IPS-15b (cell line): ENCODE measurements around the gene IFT57.

ENCODE experiments used
- H3K27me3 ChIP-seq: one replicate; pipeline ENCODE4 v1.6.1; 2013; ENCODE audit warnings: low read length; ENCODE audit not compliant: control insufficient read depth, insufficient read depth
- H3K36me3 ChIP-seq: one replicate; pipeline ENCODE4 v1.6.1; 2013; ENCODE audit warnings: low read length; ENCODE audit not compliant: control insufficient read depth, insufficient read depth
- H3K4me1 ChIP-seq: one replicate; pipeline ENCODE4 v1.6.1; 2013; ENCODE audit warnings: mild to moderate bottlenecking, low read length; ENCODE audit not compliant: control insufficient read depth, insufficient read depth
- H3K4me3 ChIP-seq: one replicate; pipeline ENCODE4 v1.5.1; 2013; ENCODE audit warnings: low read depth, low read length
- H3K9ac ChIP-seq: one replicate; pipeline ENCODE4 v1.6.1; 2013; ENCODE audit warnings: low read depth, mild to moderate bottlenecking, low read length
- H3K9me3 ChIP-seq: one replicate; pipeline ENCODE4 v1.6.1; 2013; ENCODE audit warnings: mild to moderate bottlenecking, low read length; ENCODE audit not compliant: control insufficient read depth, insufficient read depth

Gene IFT57

DNA sequence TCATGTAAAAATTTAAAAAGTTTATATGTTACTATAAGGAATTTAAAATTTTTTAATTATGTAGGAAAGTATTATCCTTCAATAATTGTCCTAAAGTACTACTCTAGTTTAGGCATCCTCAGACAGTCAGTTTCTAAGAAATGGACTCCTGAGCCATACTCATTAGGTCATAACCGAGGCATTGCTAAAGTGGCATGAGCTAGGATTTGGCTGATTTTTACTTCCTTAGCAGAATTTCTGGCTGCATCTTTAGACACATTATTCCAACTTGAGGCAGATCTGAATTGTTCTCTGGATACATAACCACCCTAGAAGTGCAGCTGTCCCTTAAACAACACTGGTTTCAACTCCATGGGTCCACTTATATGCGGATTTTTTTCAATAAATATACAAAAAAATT lies 38.3 kb downstream of the IFT57 start:
- no peaks in the 10 kb centered on the region for H3K36me3 ChIP-seq
- no peaks in the 10 kb centered on the region for H3K9me3 ChIP-seq
- no peaks in the 10 kb centered on the region for H3K4me1 ChIP-seq
- no peak overlapping the region for H3K4me3 ChIP-seq
- H3K9ac ChIP-seq: no peak overlapping the region
- no peaks in the 10 kb centered on the region for H3K27me3 ChIP-seq

DNA sequence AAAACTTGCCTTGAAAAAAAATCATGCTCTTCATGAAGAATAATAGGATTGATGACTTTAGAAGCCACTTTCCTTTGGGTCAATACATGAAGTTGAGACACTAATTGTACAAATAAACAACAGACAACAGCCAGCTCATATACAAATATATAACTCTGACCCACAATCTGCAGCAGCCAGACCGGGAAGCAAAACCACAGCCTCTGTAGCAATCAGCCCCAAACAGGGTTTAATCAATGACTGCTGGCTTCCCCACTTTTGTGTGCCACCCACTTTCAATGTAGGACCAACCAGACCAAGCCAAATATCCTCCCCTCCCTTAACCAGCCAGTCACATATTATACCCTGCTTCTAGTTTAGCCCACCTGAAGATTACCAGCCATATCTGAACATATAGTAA lies 39.0 kb downstream of the IFT57 start:
- no peak overlapping the region for H3K4me3 ChIP-seq
- no peaks in the 10 kb centered on the region for H3K9me3 ChIP-seq
- no peaks in the 10 kb centered on the region for H3K36me3 ChIP-seq
- no peak overlapping the region for H3K9ac ChIP-seq
- no peaks in the 10 kb centered on the region for H3K4me1 ChIP-seq
- H3K27me3 ChIP-seq: no peaks in the 10 kb centered on the region

DNA sequence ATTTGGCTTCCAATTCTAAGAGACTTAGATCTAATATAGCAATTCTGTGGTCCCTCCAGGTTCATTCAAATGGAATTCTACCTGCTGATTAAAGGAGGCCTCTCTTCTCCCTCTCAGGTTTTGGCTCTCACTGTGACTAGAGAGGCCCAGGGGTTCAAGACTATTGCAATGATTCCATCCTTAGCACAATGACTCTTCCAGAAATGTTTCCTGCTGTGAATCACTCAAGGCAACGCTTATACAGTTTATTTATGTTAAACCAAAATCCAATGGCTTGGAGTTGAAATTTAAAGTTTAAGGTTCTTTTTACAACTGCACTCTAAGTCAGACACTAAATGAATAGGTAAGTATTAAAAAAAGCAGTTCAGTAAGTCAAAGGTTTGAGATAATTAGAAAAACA lies 39.9 kb downstream of the IFT57 start:
- Histone ChIP-seq H3K9me3 (no peaks in the 10 kb centered on the region), H3K36me3 (no peaks in the 10 kb centered on the region), H3K27me3 (no peaks in the 10 kb centered on the region), H3K4me3 (no peak overlapping the region), H3K4me1 (no peaks in the 10 kb centered on the region), H3K9ac (no peak overlapping the region)

DNA sequence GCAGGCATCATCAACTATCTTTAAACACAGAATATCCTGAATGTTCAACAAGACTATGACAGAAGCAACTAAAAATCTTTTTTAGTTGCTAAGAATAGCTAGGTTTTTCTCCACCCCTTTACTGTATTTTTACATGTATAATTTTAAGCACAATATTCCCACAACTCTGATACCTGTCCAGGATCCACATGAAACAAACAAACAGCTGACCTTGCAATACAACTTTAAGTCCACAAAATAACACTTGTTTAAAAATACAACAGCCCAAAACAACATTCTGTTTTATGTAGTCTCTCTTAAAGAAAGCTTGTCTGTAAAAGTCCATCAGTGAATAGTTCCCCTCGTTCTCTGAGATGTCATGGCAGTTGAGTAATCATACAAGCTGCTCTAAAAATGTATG lies 41.1 kb downstream of the IFT57 start:
- H3K4me1 ChIP-seq: no peaks in the 10 kb centered on the region
- no peaks in the 10 kb centered on the region for H3K36me3 ChIP-seq
- H3K9ac ChIP-seq: no peak overlapping the region
- no peaks in the 10 kb centered on the region for H3K27me3 ChIP-seq
- H3K4me3 ChIP-seq: no peak overlapping the region
- no peaks in the 10 kb centered on the region for H3K9me3 ChIP-seq

DNA sequence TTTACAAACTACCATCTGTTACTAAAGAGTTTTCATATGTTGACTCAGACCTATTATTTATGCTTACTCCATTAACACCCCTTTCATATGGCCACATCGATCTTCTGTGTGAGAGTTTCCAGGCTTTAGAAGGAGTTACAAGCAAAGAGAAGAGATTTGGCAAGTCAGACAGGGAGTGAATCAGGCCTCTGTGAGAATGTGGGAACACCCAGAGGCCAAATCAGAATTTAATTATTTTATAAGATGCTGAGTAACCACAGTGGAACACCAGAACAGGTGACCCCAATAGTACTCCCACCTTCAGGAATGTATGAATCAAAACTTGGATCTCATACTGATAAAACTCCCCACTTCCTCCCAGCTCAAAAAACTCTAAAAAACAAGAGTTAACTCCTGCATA lies 42.0 kb downstream of the IFT57 start:
- no peaks in the 10 kb centered on the region for H3K9me3 ChIP-seq
- H3K27me3 ChIP-seq: no peaks in the 10 kb centered on the region
- H3K4me3 ChIP-seq: no peak overlapping the region
- no peaks in the 10 kb centered on the region for H3K36me3 ChIP-seq
- no peak overlapping the region for H3K9ac ChIP-seq
- H3K4me1 ChIP-seq: peaks cover 7% of the 10 kb centered on the region

DNA sequence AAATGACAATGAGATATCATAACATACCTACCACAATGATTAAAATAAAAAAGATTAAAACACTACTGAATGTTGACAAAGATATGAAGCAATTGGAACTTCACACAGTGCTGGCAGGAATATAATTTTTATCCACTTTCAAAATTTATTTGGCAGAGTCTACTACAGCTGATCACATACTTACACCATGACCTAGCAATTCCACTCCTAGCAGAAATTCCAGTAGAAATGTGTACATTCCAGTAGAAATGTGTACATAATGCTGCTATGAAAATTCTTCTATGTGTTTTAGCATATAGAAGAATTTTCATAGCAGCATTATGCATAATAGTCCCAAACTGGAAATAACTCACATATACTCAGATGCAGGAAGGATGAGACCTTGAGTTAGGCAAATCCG lies 43.5 kb downstream of the IFT57 start:
- Histone ChIP-seq H3K9ac (no peak overlapping the region), H3K36me3 (no peaks in the 10 kb centered on the region), H3K4me1 (peaks cover 7% of the 10 kb centered on the region), H3K9me3 (no peaks in the 10 kb centered on the region), H3K27me3 (no peaks in the 10 kb centered on the region), H3K4me3 (no peak overlapping the region)

DNA sequence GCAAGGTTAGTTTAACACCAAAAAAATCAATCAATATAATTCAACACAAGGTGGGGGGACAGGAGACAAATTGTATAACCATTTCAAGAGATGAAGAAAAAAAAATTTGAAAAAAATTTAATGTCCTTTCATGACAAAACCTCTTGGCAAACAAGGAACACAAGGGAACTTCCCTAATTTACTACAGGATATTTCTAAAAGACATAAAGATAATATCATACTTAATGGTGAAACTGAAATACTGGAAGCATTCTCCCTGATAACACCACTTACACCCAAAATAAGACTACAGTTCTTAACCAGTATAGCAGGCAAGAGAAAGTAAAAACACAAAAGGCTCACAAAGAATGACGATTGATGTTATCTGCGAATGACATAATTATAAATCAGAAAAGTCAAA lies 44.7 kb downstream of the IFT57 start:
- Histone ChIP-seq H3K4me3 (no peak overlapping the region), H3K9me3 (no peaks in the 10 kb centered on the region), H3K4me1 (peaks cover 7% of the 10 kb centered on the region), H3K9ac (no peak overlapping the region), H3K36me3 (no peaks in the 10 kb centered on the region), H3K27me3 (no peaks in the 10 kb centered on the region)

DNA sequence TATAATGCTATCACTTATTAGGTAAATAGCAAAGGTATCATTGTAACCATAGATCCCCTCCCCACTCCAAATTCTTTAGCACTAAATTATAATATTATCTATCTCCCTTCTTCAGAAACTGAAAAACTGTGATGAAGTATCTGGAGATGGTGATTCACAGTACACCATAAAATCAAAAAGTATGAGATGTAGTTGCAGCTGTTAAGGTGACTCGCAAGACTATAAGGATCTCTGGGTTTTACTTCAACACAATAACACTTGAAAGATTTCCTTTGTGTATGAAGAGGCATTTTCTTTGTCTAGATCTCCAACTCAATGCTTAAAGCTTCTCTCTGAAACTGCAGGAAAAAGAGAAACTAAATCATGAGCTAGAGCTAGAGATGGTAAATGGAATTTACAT lies 46.9 kb downstream of the IFT57 start:
- Histone ChIP-seq H3K27me3 (no peaks in the 10 kb centered on the region), H3K4me1 (peaks cover 7% of the 10 kb centered on the region), H3K9ac (no peak overlapping the region), H3K4me3 (no peak overlapping the region), H3K36me3 (no peaks in the 10 kb centered on the region), H3K9me3 (no peaks in the 10 kb centered on the region)

DNA sequence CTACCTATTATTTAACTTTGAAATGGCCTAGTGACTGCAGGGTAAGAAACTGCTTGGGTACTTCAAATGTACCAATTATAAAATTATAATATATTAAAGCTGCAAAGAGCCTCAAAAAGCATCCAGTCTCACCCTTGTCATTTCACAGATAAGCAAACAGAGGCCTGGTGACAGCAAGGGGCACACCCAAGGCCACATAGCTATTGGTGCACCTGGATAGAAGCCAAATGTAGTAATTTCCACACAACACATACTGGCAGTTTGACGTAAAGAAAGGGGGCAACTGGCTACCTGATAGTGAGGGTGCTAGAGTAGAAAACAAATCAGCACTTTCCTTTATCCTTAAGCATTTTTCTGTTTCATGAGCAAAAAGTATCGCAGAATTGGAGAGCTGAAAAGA lies 51.1 kb downstream of the IFT57 start:
- Histone ChIP-seq H3K27me3 (no peaks in the 10 kb centered on the region), H3K9me3 (no peaks in the 10 kb centered on the region), H3K4me3 (no peak overlapping the region), H3K36me3 (no peaks in the 10 kb centered on the region), H3K4me1 (peaks cover 7% of the 10 kb centered on the region), H3K9ac (no peak overlapping the region)

DNA sequence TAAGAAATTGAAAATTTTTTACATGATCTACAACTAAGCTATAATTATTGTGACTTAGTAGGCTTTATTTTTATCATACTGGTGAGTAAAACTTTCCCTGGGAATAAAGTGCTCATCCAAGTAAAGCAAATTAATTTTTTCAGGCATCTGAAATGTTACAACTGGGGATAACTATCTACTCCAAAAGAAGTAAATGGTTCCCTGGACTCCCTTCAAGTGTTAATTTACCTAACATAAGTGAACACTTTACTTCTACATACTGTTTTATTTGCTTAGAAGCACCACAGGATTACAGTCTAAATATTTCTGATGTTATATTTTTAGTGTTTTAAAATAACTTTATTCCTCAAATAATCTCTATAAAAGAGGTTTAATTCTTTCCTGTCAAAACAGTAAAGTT lies 57.8 kb downstream of the IFT57 start:
- no peaks in the 10 kb centered on the region for H3K9me3 ChIP-seq
- H3K4me3 ChIP-seq: no peak overlapping the region
- no peaks in the 10 kb centered on the region for H3K4me1 ChIP-seq
- H3K27me3 ChIP-seq: no peaks in the 10 kb centered on the region
- H3K9ac ChIP-seq: no peak overlapping the region
- H3K36me3 ChIP-seq: no peaks in the 10 kb centered on the region

DNA sequence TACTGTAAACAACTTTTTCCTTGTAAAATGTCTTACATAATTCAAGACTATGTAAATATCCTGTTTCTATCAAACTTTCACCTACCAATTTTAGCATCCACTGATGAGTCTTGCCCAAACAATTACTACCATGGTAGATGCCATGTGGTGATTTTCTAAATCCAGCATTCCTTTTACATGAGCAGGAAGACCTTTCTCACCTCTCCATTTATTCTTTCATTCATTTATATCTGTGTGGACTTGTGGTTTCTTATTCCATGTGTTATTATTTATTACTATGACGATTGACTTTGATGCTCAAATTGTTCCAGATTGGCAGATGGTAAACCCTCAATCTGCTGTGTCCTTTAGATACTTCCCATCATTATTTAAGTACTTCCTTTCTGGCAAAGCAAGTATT lies 62.4 kb downstream of the IFT57 start:
- Histone ChIP-seq H3K9ac (no peak overlapping the region), H3K4me3 (no peak overlapping the region), H3K4me1 (no peaks in the 10 kb centered on the region), H3K27me3 (no peaks in the 10 kb centered on the region), H3K36me3 (no peaks in the 10 kb centered on the region), H3K9me3 (no peaks in the 10 kb centered on the region)

DNA sequence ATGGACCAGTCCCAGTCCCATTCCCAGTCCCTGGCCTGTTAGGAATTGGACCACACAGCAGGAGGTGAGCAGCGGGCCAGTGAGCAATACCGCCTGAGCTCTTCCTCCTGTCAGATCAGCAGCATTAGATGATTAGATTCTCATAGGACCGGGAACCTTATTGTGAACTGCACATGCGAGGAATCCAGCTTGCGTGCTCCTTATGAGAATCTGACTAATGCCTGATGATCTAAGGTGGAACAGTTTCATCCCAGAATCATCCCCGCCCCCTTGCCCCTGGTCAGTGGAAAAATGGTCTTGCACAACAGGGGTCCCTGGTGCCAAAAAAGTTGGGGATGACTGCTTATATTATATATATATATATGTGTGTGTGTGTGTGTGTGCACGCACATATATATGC lies 63.1 kb downstream of the IFT57 start:
- Histone ChIP-seq H3K36me3 (no peaks in the 10 kb centered on the region), H3K4me3 (no peak overlapping the region), H3K9ac (no peak overlapping the region), H3K27me3 (no peaks in the 10 kb centered on the region), H3K4me1 (no peaks in the 10 kb centered on the region), H3K9me3 (no peaks in the 10 kb centered on the region)

DNA sequence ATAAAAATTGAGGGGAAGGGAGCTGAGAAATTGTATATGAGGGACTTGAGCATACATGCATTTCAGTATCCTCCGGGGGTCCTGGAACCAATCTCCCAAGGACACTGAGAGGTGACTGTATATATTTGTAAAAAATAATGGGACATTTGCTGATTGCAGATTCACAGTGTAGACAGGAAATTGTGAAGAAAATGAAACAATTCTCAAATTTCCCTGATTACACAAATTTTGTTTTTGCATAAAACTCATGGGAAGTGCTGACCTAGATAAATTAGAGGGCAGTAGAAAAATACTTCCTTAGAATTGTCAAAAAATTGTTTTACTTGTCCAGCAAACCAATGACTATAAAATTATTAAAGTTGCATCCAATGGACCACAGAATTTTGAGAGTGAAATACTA lies 64.0 kb downstream of the IFT57 start:
- H3K27me3 ChIP-seq: no peaks in the 10 kb centered on the region
- no peaks in the 10 kb centered on the region for H3K9me3 ChIP-seq
- H3K4me1 ChIP-seq: no peaks in the 10 kb centered on the region
- no peak overlapping the region for H3K9ac ChIP-seq
- H3K4me3 ChIP-seq: no peak overlapping the region
- H3K36me3 ChIP-seq: no peaks in the 10 kb centered on the region
